ENCODE data around the gene GABRG3. TPM values are rescaled to one million over a fixed set of nuclear protein-coding genes. Genes with fewer than 3 reads are reported as not detected.

Gene GABRG3
- total RNA-seq, 3 donors from 2014 or later (not counting 1 experiment from before 2014, with no cell fraction given), result not detected

- Histone ChIP-seq H3K36me3 (ENCODE audit: control insufficient read depth, insufficient read depth, low read length) (no peaks in the 10 kb centered on the region), H3K27me3 (ENCODE audit: control insufficient read depth, insufficient read depth, low read length) (no peaks in the 10 kb centered on the region), H3K27ac (ENCODE audit: low read length) (no peak overlapping the region), H3K4me3 (ENCODE audit: low read length) (no peak overlapping the region), H3K9me3 (ENCODE audit: control insufficient read depth, insufficient read depth, low read length) (peaks cover 9% of the 10 kb centered on the region), H3K4me1 (ENCODE audit: control insufficient read depth, insufficient read depth, low read length) (no peaks in the 10 kb centered on the region)
- ATAC-seq (no peak), DNase-seq (no peak)
- no peaks in the 10 kb centered on the region for H3K27me3 Mint-ChIP-seq (ENCODE audit: low read depth in 2 of 2)
- H3K4me1 Mint-ChIP-seq, result no peaks in the 10 kb centered on the region
- no peak overlapping the region for H3K4me3 Mint-ChIP-seq
- WGBS (ENCODE audit: insufficient coverage), result 85% methylated on average over 11 of the region's 11 CpGs
- no peak for TF ChIP-seq CTCF (IDR thresholded peaks at IDR 0.05)
- no peak overlapping the region for H3K27ac Mint-ChIP-seq
- intact Hi-C loops (cut with micrococcal nuclease), result no loop called here
- no peaks in the 10 kb centered on the region for H3K9me3 Mint-ChIP-seq
- H3K36me3 Mint-ChIP-seq, result no peaks in the 10 kb centered on the region
These were observed 115.8 kb downstream of the GABRG3 start for GRCh38 chr15:27086805-27087204.

- no peak overlapping the region for H3K27ac Mint-ChIP-seq
- DNase-seq (no peak), ATAC-seq (peak in 1 of 3 donors; percentile 36)
- TF ChIP-seq CTCF (IDR thresholded peaks at IDR 0.05), result no peak
- H3K36me3 ChIP-seq (ENCODE audit: control insufficient read depth, insufficient read depth, low read length), result no peaks in the 10 kb centered on the region
- no peaks in the 10 kb centered on the region for H3K27me3 Mint-ChIP-seq (ENCODE audit: low read depth in 2 of 2)
- H3K9me3 Mint-ChIP-seq, result peaks cover 0 to 2% of the 10 kb centered on the region in 2 donors
- WGBS (ENCODE audit: insufficient coverage), result 94% methylated on average over 27 of the region's 27 CpGs
- no peak overlapping the region for H3K4me3 Mint-ChIP-seq
- H3K27ac ChIP-seq (ENCODE audit: low read length), result no peak overlapping the region
- no peaks in the 10 kb centered on the region for H3K4me1 Mint-ChIP-seq
- H3K36me3 Mint-ChIP-seq, result no peaks in the 10 kb centered on the region
- intact Hi-C loops (cut with micrococcal nuclease), result no loop called here
- no peaks in the 10 kb centered on the region for H3K27me3 ChIP-seq (ENCODE audit: control insufficient read depth, insufficient read depth, low read length)
- no peaks in the 10 kb centered on the region for H3K4me1 ChIP-seq (ENCODE audit: control insufficient read depth, insufficient read depth, low read length)
- no peak overlapping the region for H3K4me3 ChIP-seq (ENCODE audit: low read length)
- H3K9me3 ChIP-seq (ENCODE audit: control insufficient read depth, insufficient read depth, low read length), result peaks cover 9% of the 10 kb centered on the region
These were observed 116.9 kb downstream of the GABRG3 start for GRCh38 chr15:27087651-27088583.

GRCh38 chr15:27088584-27089232 is 117.7 kb downstream of the GABRG3 start:
- ATAC-seq (no peak), DNase-seq (no peak)
- Mint-ChIP-seq H3K27me3 (ENCODE audit: low read depth in 2 of 2) (no peaks in the 10 kb centered on the region), H3K36me3 (no peaks in the 10 kb centered on the region), H3K4me3 (no peak overlapping the region), H3K9me3 (peaks cover 0 to 2% of the 10 kb centered on the region in 2 donors), H3K4me1 (no peaks in the 10 kb centered on the region), H3K27ac (no peak overlapping the region)
- H3K4me3 ChIP-seq (ENCODE audit: low read length), result no peak overlapping the region
- WGBS (ENCODE audit: insufficient coverage), result 91% methylated on average over 21 of the region's 21 CpGs
- no peaks in the 10 kb centered on the region for H3K36me3 ChIP-seq (ENCODE audit: control insufficient read depth, insufficient read depth, low read length)
- intact Hi-C loops (cut with micrococcal nuclease), result no loop called here
- TF ChIP-seq CTCF (IDR thresholded peaks at IDR 0.05), result no peak
- H3K4me1 ChIP-seq (ENCODE audit: control insufficient read depth, insufficient read depth, low read length), result no peaks in the 10 kb centered on the region
- no peaks in the 10 kb centered on the region for H3K27me3 ChIP-seq (ENCODE audit: control insufficient read depth, insufficient read depth, low read length)
- peaks cover 9% of the 10 kb centered on the region for H3K9me3 ChIP-seq (ENCODE audit: control insufficient read depth, insufficient read depth, low read length)
- H3K27ac ChIP-seq (ENCODE audit: low read length), result no peak overlapping the region
